H1 (cell line): ENCODE measurements around the gene CCT6B. TPM values are rescaled to one million over a fixed set of nuclear protein-coding genes. Genes with fewer than 3 reads are reported as not detected.
A peak's percentile ranks its signal among the peaks of the same experiment; 100 is the strongest.

Experiments used
- BACH1 ChIP-seq: IDR thresholded peaks from 2 replicates; pipeline ENCODE4 v1.6.1; 2012; ENCODE audit warnings: low read length, improper control_type of control experiment
- CEBPB ChIP-seq: IDR thresholded peaks from 2 replicates; pipeline ENCODE4 v1.6.1; 2012; ENCODE audit warnings: low read depth, low read length
- CHD2 ChIP-seq: IDR thresholded peaks from 2 replicates; pipeline ENCODE4 v1.6.1; 2012; ENCODE audit warnings: low read length, improper control_type of control experiment
- E2F6 ChIP-seq: IDR thresholded peaks from 2 replicates; pipeline ENCODE4 v1.6.1; 2012; ENCODE audit warnings: inconsistent platforms
- GABPA ChIP-seq: IDR thresholded peaks from 2 replicates; pipeline ENCODE4 v1.6.1; 2011; ENCODE audit warnings: mild to moderate bottlenecking, low read length, moderate library complexity, borderline replicate concordance; ENCODE audit not compliant: insufficient read depth
- POLR2AphosphoS5 ChIP-seq: IDR thresholded peaks from 2 replicates; pipeline ENCODE4 v1.6.1; 2011; ENCODE audit warnings: low read depth, low read length
- SIN3A ChIP-seq, 2 experiments: IDR thresholded peaks in 1 of 2; conservative IDR thresholded peaks in 1 of 2; 2 replicates each; pipeline ENCODE4 v1.6.1; 2011 to 2012; ENCODE audit warnings: low read length in 2 of 2, improper control_type of control experiment in 1 of 2, low read depth in 1 of 2, mild to moderate bottlenecking in 1 of 2
- SIX5 ChIP-seq: IDR thresholded peaks from 2 replicates; pipeline ENCODE4 v1.6.1; 2011; ENCODE audit warnings: mild to moderate bottlenecking, low read depth, low read length
- SRF ChIP-seq: IDR thresholded peaks from 2 replicates; pipeline ENCODE4 v1.6.1; 2011; ENCODE audit warnings: mild to moderate bottlenecking, low read depth, low read length, moderate library complexity
- TAF7 ChIP-seq: optimal IDR thresholded peaks from 2 replicates; pipeline ENCODE3; 2011; ENCODE audit warnings: low read depth, mild to moderate bottlenecking, inconsistent platforms, low read length, moderate library complexity, borderline replicate concordance
- TBP ChIP-seq: IDR thresholded peaks from 2 replicates; pipeline ENCODE4 v1.6.1; 2011; ENCODE audit warnings: low read depth, low read length, improper control_type of control experiment
- polyA plus RNA-seq, 7 experiments: library from polyadenylated mRNA; depleted of rRNA in 3 of 7; stranded (reverse) in 5 of 7; unstranded in 2 of 7; fragments of >200 nt in 5 of 7; fragments of 200-250 nt in 2 of 7; gene quantifications; 1 replicate in 5 of 7; 2 replicates in 1 of 7; 4 replicates in 1 of 7; pipeline versions ENCODE4 v1.2.1 to v1.2.3, GENCODE V29; 2011 to 2013; ENCODE audit warnings: missing spikeins in 2 of 7, mixed read lengths in 2 of 7
- total RNA-seq: library from RNA; stranded (reverse); fragmentation: NEBNext Ultra II Directional; extraction: Animal tissue kit (Norgen Biotek cat#: 25700); gene quantifications from 2 replicates; pipeline ENCODE4 v1.2.1, GENCODE V29; 2021
- TF ChIP-seq, protein P1 (sequence below): IDR thresholded peaks from 2 replicates; pipeline ENCODE4 v1.6.1; 2011; ENCODE audit warnings: low read depth, mild to moderate bottlenecking, low read length; ENCODE audit not compliant: insufficient read depth

CCT6B gene
- total and polyA plus RNA-seq, 2 of the 8 experiments (the other 6 are each of a cell fraction or from before 2014, with no cell fraction given) = 0.67 to 1.3 TPM

DNA sequence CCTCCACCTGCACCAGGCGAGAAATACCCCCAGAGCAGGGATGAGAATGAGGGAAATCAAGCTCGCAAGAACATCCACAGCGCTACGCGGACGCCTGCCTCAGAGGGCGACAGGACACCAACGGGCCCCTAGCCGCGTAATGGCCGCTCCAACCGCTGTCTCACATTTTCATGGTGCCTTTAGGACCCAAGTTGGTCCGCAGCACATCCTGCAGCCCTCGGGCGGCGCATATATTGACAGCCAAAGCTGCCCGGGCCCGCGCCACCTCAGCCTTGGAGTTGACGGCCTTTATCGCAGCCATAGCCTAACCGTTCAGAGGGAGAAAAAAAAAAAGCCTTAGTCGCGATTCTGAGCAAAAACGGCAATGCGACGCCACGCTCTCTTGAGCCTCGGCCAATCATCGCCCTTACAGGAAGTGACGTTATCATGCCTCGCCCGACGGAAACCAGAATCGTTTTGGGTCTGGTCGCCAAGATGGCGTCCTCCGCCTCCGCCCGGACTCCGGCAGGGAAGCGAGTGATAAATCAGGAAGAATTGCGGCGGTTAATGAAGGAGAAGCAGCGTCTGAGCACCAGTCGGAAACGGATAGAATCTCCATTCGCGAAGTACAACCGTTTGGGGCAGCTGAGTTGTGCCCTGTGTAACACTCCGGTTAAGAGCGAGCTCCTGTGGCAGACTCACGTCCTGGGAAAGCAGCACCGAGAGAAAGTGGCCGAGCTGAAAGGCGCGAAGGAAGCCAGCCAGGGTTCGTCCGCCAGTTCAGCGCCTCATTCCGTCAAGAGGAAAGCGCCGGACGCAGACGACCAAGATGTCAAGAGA is at the start of gene CCT6B, which contains the start of gene ZNF830 (continued):
- TF ChIP-seq SIN3A (conservative IDR thresholded peaks at IDR 0.05 in 1 of 2, IDR thresholded peaks at IDR 0.05 in 1 of 2; ENCODE audit: low read depth in 1 of 2, low read length in 2 of 2) = peak; percentile 41 to 78; a peak in 1 of 4 replicates
- TF ChIP-seq, protein P1, sequence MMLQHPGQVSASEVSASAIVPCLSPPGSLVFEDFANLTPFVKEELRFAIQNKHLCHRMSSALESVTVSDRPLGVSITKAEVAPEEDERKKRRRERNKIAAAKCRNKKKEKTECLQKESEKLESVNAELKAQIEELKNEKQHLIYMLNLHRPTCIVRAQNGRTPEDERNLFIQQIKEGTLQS = peak; percentile 55; the same call in 1 of the 2 replicates
- peak; percentile 91; the same call in 1 of the 2 replicates for TF ChIP-seq GABPA
- TF ChIP-seq SIX5 = no peak
- peak; percentile 46 for TF ChIP-seq SRF
- peak; percentile 97 for TF ChIP-seq POLR2AphosphoS5
- peak; percentile 94 for TF ChIP-seq TBP
- TF ChIP-seq BACH1 = peak; percentile 79
- no peak for TF ChIP-seq CEBPB
- TF ChIP-seq E2F6 = peak; percentile 46; the same call in 1 of the 2 replicates
- TF ChIP-seq TAF7 = peak; percentile 63
- peak; percentile 55; the same call in 1 of the 2 replicates for TF ChIP-seq CHD2
